Measurements from ENCODE around the gene PRKG1. TPM values are rescaled to one million over a fixed set of nuclear protein-coding genes. Genes with fewer than 3 reads are reported as not detected.

PRKG1 gene
- total and polyA plus RNA-seq, 2 donors from 2014 or later, result 3.6 to 14.8 TPM

DNA sequence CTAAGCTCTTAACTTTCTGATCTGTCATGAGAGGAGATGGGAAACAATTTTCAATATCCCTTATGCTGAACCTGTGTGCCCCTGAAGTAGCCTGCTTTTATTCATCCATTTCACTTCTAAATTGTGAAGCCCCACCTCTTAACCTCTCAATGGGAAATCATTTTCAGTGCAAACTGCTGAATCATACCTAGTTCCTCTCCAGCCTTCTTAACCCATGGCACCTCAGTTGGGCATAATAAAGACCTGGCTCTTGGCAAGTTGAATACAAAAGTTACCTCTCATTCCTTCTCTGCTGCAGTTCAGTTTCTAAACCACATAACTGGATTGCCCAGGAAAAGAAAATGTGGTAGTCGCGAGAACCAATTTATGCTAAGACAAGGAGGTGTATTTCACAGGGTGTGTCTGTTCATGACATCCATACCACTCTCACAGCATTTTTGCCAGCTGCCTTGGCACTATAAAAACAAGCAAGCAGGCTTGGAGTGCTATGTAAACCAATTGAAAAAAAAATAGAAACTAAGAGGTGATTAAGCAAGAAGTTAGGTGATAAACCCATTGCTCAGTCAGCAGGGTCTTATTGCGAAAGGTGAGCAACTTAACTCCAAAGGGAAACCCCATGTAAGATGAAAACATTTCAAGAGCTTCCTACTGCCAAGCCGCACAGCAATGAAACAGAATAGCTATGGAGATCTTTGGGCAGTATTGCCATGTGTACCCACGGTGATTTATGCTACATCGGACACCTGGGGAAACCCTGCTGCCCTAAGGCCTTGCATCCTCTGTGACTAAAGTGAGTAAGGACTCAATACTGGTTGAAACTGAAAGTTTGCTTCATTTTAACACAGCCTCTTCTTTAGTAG lies 1182.8 kb downstream of the PRKG1 start:
- no peak overlapping the region for H3K4me3 ChIP-seq (ENCODE audit: low read length in 3 of 3)
- DNase-seq (peak in 1 of 5 donors; percentile 16), FAIRE-seq (no peak)
- H3K9ac ChIP-seq (ENCODE audit: low read length in 3 of 3), result no peak overlapping the region
- no peaks in the 10 kb centered on the region for H3K9me3 ChIP-seq (ENCODE audit: control insufficient read depth in 2 of 3, insufficient read depth in 1 of 3, low read length in 3 of 3)
- no peaks in the 10 kb centered on the region for H3K27me3 ChIP-seq (ENCODE audit: control insufficient read depth, insufficient read depth, low read length)
- H3K27ac ChIP-seq (ENCODE audit: low read depth in 2 of 2, low read length in 2 of 2), result no peak overlapping the region
- H3K36me3 ChIP-seq (ENCODE audit: control insufficient read depth in 2 of 3, insufficient read depth in 3 of 3, low read length in 3 of 3), result no peaks in the 10 kb centered on the region
- no peak for TF ChIP-seq CTCF (IDR thresholded peaks at IDR 0.05; ENCODE audit: borderline replicate concordance, extremely low read depth, insufficient read depth)
- intact Hi-C loops (cut with DNase I), result no loop called here
- no peaks in the 10 kb centered on the region for H3K4me1 ChIP-seq (ENCODE audit: control insufficient read depth in 2 of 3, insufficient read depth in 2 of 3, low read depth in 1 of 3, low read length in 3 of 3)

DNA sequence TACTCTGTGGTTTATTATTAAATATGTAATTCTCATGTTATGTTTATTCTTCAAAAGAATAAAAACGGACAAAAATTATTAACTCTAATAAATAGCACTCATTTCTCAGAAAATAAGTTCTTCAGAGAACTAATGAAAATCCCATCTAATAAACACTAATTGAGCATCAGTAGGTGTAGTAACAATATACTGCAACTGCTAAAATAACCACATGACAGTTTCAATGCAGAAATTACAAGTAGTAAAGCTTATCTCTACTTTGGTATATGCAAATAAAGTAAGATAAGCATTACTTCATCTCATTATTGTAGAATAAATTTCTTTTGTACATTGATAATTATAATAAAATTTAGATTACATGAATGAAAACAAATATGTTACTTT lies 1183.4 kb downstream of the PRKG1 start:
- FAIRE-seq (no peak), DNase-seq (no peak)
- Histone ChIP-seq H3K27ac (ENCODE audit: low read depth in 2 of 2, low read length in 2 of 2) (no peak overlapping the region), H3K36me3 (ENCODE audit: control insufficient read depth in 2 of 3, insufficient read depth in 3 of 3, low read length in 3 of 3) (no peaks in the 10 kb centered on the region), H3K9me3 (ENCODE audit: control insufficient read depth in 2 of 3, insufficient read depth in 1 of 3, low read length in 3 of 3) (no peaks in the 10 kb centered on the region), H3K4me1 (ENCODE audit: control insufficient read depth in 2 of 3, insufficient read depth in 2 of 3, low read depth in 1 of 3, low read length in 3 of 3) (no peaks in the 10 kb centered on the region), H3K27me3 (ENCODE audit: control insufficient read depth, insufficient read depth, low read length) (no peaks in the 10 kb centered on the region), H3K4me3 (ENCODE audit: low read length in 3 of 3) (no peak overlapping the region), H3K9ac (ENCODE audit: low read length in 3 of 3) (no peak overlapping the region)
- TF ChIP-seq CTCF (IDR thresholded peaks at IDR 0.05; ENCODE audit: borderline replicate concordance, extremely low read depth, insufficient read depth), result no peak
- intact Hi-C loops (cut with DNase I), result no loop called here

DNA sequence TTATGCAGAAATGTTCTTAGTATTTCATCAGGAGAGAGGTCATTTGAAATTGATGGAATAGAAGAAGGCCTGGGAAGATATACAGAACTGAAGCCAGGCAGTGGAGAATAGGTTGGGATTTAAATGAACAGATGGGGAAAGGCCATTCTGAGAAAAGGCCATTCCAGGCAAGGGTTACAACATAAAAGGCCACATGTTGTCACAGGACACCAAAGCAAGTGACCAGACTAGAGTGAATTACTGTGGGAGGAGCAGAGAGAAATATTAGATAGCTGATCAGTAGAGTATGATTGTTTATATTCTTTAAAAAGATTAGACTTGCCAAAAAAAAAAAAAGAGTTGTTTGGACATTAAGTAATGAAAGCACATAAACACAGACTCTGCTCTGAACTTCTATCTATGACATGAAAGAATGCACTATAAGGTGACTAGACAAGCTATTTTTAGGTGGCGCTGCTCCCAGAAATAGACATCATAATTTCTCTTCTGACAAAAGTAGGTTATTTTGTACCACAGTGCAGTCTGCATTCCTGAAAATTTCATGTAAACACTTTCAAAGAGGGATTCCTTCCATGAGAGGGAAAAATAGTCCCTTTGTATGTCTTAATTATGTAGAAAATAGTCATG lies 1184.6 kb downstream of the PRKG1 start:
- Histone ChIP-seq H3K27ac (ENCODE audit: low read depth in 2 of 2, low read length in 2 of 2) (no peak overlapping the region), H3K4me1 (ENCODE audit: control insufficient read depth in 2 of 3, insufficient read depth in 2 of 3, low read depth in 1 of 3, low read length in 3 of 3) (no peaks in the 10 kb centered on the region), H3K36me3 (ENCODE audit: control insufficient read depth in 2 of 3, insufficient read depth in 3 of 3, low read length in 3 of 3) (no peaks in the 10 kb centered on the region), H3K9ac (ENCODE audit: low read length in 3 of 3) (no peak overlapping the region), H3K4me3 (ENCODE audit: low read length in 3 of 3) (no peak overlapping the region), H3K27me3 (ENCODE audit: control insufficient read depth, insufficient read depth, low read length) (no peaks in the 10 kb centered on the region), H3K9me3 (ENCODE audit: control insufficient read depth in 2 of 3, insufficient read depth in 1 of 3, low read length in 3 of 3) (no peaks in the 10 kb centered on the region)
- TF ChIP-seq CTCF (IDR thresholded peaks at IDR 0.05; ENCODE audit: borderline replicate concordance, extremely low read depth, insufficient read depth), result no peak
- no peak for FAIRE-seq
- intact Hi-C loops (cut with DNase I), result no loop called here
- no peak for DNase-seq
